Esophagus muscularis mucosa (tissue), 4 donors: ENCODE data around the gene MSI2. TPM values are rescaled to one million over a fixed set of nuclear protein-coding genes. Genes with fewer than 3 reads are reported as not detected.

Source experiments
- DNase-seq: peaks from one replicate; pipeline ENCODE4 v3.0.0-alpha.2; 2017; ENCODE audit errors: extremely low spot score
- H3K27ac ChIP-seq, 4 donors: fragments of 200-600 bp; sonication (generic); replicated peaks in 1 of 4; 1 replicate in 3 of 4; 2 replicates in 1 of 4; pipeline ENCODE4 v1.5.1; 2016 to 2019; ENCODE audit warnings: mild to moderate bottlenecking in 1 of 4
- H3K27me3 ChIP-seq, 4 donors: fragments of 200-600 bp; sonication (generic); one replicate each; pipeline versions ENCODE4 v1.5.1 to v1.6.0; 2016 to 2019
- H3K36me3 ChIP-seq, 4 donors: fragments of 200-600 bp; sonication (generic); one replicate each; pipeline ENCODE4 v1.5.1; 2016 to 2019
- H3K4me1 ChIP-seq, 4 donors: fragments of 200-600 bp; sonication (generic); one replicate each; pipeline ENCODE4 v1.5.1; 2016 to 2019
- H3K4me3 ChIP-seq, 4 donors: fragments of 200-600 bp; sonication (generic); 1 replicate in 2 of 4; 2 replicates in 2 of 4; pipeline ENCODE4 v1.5.1; 2016 to 2019; ENCODE audit warnings: mild to moderate bottlenecking in 4 of 4, moderate library complexity in 1 of 4
- H3K9me3 ChIP-seq, 4 donors: fragments of 200-600 bp; sonication (generic); 1 replicate in 3 of 4; 2 replicates in 1 of 4; pipeline ENCODE4 v1.5.1; 2016 to 2019
- CTCF ChIP-seq, 3 experiments: fragments of 200-600 bp in 2 of 3; fragments of 450-650 bp in 1 of 3; sonication (generic) in 2 of 3; IDR thresholded peaks; one replicate each; pipeline ENCODE4 v1.5.1; 2017 to 2019; ENCODE audit warnings: antibody characterized with exemption in 3 of 3, mild to moderate bottlenecking in 2 of 3, moderate library complexity in 1 of 3
- EP300 ChIP-seq: sonication (generic); formaldehyde crosslinking; IDR thresholded peaks from one replicate; pipeline ENCODE4 v1.6.1; 2017; ENCODE audit warnings: antibody characterized with exemption
- POLR2A ChIP-seq: fragments of 450-650 bp; IDR thresholded peaks from one replicate; pipeline ENCODE4 v1.6.1; 2017; ENCODE audit warnings: antibody characterized with exemption, moderate library complexity, mild to moderate bottlenecking, low read depth
- POLR2AphosphoS5 ChIP-seq, 2 donors: sonication (generic); formaldehyde crosslinking; IDR thresholded peaks; one replicate each; pipeline ENCODE4 v1.6.1; 2017; ENCODE audit warnings: antibody characterized with exemption in 2 of 2
- WGBS: methylation state at CpG from one replicate; pipeline ENCODE4 v1.1.5; 2018; 5-methylcytosine and 5-hydroxymethylcytosine counted together
- intact Hi-C: fragments of 100-400 bp; cut with DNase I; formaldehyde crosslinking; loops from one replicate; pipeline ENCODE4 v1.15.1; 2023
- small RNA-seq, 3 donors: library from RNA; depleted of rRNA; stranded (forward); fragments of <200 nt; gene quantifications; one replicate each; pipeline ENCODE3, GENCODE V24; 2016
- total RNA-seq, 4 donors: library from RNA; depleted of rRNA; stranded (reverse); fragments of >200 nt; gene quantifications; one replicate each; pipeline versions ENCODE4 v1.1.0 to v1.2.1, GENCODE V29; 2016

MSI2 gene
- total RNA-seq, 4 donors from 2014 or later, result 28.8 to 39.0 (median 29.6) TPM

GRCh38 chr17:57730026-57730701, 473.8 kb downstream of the MSI2 start:
- Histone ChIP-seq H3K4me3 (no peak overlapping the region), H3K27me3 (peaks cover 0 to 10% (median 0%) of the 10 kb centered on the region in 4 donors), H3K9me3 (no peaks in the 10 kb centered on the region), H3K4me1 (peaks cover 0 to 7% (median 0%) of the 10 kb centered on the region in 4 donors), H3K27ac (no peak overlapping the region), H3K36me3 (no peaks in the 10 kb centered on the region)
- TF ChIP-seq CTCF (IDR thresholded peaks at IDR 0.05) (no peak), POLR2AphosphoS5 (IDR thresholded peaks at IDR 0.05) (no peak), POLR2A (no peak), EP300 (no peak)
- intact Hi-C loops, result no loop called here
- 86% methylated on average over 3 of the region's 3 CpGs for WGBS
- no peak for DNase-seq

GRCh38 chr17:57732062-57732461, 475.7 kb downstream of the MSI2 start:
- H3K27ac ChIP-seq, result no peak overlapping the region
- H3K27me3 ChIP-seq, result peaks cover 0 to 5% (median 0%) of the 10 kb centered on the region in 4 donors
- H3K4me3 ChIP-seq, result no peak overlapping the region
- TF ChIP-seq POLR2AphosphoS5 (IDR thresholded peaks at IDR 0.05) (no peak), POLR2A (no peak), CTCF (IDR thresholded peaks at IDR 0.05) (no peak), EP300 (no peak)
- no peak for DNase-seq
- intact Hi-C loops, result no loop called here
- peaks cover 0 to 7% (median 0%) of the 10 kb centered on the region in 4 donors for H3K4me1 ChIP-seq
- H3K9me3 ChIP-seq, result no peaks in the 10 kb centered on the region
- H3K36me3 ChIP-seq, result no peaks in the 10 kb centered on the region
- WGBS, result 67% methylated on average over 3 of the region's 3 CpGs

GRCh38 chr17:57733085-57733484, 476.8 kb downstream of the MSI2 start:
- Histone ChIP-seq H3K4me3 (no peak overlapping the region), H3K36me3 (no peaks in the 10 kb centered on the region), H3K9me3 (no peaks in the 10 kb centered on the region), H3K4me1 (peaks cover 0 to 7% (median 0%) of the 10 kb centered on the region in 4 donors), H3K27me3 (peaks cover 0 to under 1% (median 0%) of the 10 kb centered on the region in 4 donors), H3K27ac (no peak overlapping the region)
- 97% methylated on average over 2 of the region's 2 CpGs for WGBS
- TF ChIP-seq CTCF (IDR thresholded peaks at IDR 0.05) (no peak), EP300 (no peak)
- DNase-seq, result no peak
- intact Hi-C loops, result no loop called here

Small RNA genes within 50 kb of the gene (small RNA-seq; reads per million reads assigned to genes)
- gene RN7SL449P (0 reads per million in 3 donors), gene RNU7-134P (0 reads per million in 3 donors)

Other genes starting within 250 kb of the MSI2 start
- 100 to 1,000 TPM in 2 of 4 donors, 10 to 100 TPM in 2; 82.7 to 110 (median 104) TPM for gene AKAP1, start 171.3 kb upstream of the MSI2 start, total RNA-seq